HL-60 (cell line): ENCODE data around the gene LPAR6.

Source experiments
- DNase-seq, 2 experiments: peaks; one replicate each; pipeline ENCODE4 v3.0.0-alpha.2; 2010 to 2020; ENCODE audit warnings: low read depth in 1 of 2, low spot score in 1 of 2
- H3K27ac ChIP-seq: fragments of 250-450 bp; sonication (Bioruptor Pico); replicated peaks from 2 replicates; pipeline ENCODE4 v1.5.1; 2020; ENCODE audit warnings: mild to moderate bottlenecking, moderate library complexity
- H3K27me3 ChIP-seq: fragments of 250-450 bp; sonication (Bioruptor Pico); 2 replicates; pipeline ENCODE4 v1.5.1; 2021; ENCODE audit warnings: mild to moderate bottlenecking, moderate library complexity; ENCODE audit not compliant: insufficient read depth, poor library complexity, severe bottlenecking
- H3K4me3 ChIP-seq: replicated peaks from 2 replicates; pipeline ENCODE4 v1.5.1; 2011; ENCODE audit warnings: mild to moderate bottlenecking, control low read depth, low read length; ENCODE audit not compliant: insufficient read depth
- GABPA ChIP-seq: IDR thresholded peaks from 2 replicates; pipeline ENCODE4 v1.6.1; 2012; ENCODE audit warnings: low read depth
- POLR2AphosphoS5 ChIP-seq: IDR thresholded peaks from 2 replicates; pipeline ENCODE4 v1.6.1; 2012; ENCODE audit warnings: low read depth
- REST ChIP-seq: IDR thresholded peaks from 2 replicates; pipeline ENCODE4 v1.6.1; 2012; ENCODE audit warnings: low read depth; ENCODE audit not compliant: insufficient replicate concordance
- SPI1 ChIP-seq: IDR thresholded peaks from 2 replicates; pipeline ENCODE4 v1.6.1; 2012; ENCODE audit warnings: low read depth, mild to moderate bottlenecking, borderline replicate concordance
- TF ChIP-seq, protein P1 (sequence below): IDR thresholded peaks from one replicate; pipeline ENCODE4 v1.5.1; 2011; ENCODE audit warnings: low read length, control low read depth, inconsistent platforms; ENCODE audit not compliant: insufficient read depth

The LPAR6 gene

GRCh38 chr13:48398450-48399095 is 14.3 kb downstream of the LPAR6 start:
- no peak overlapping the region for H3K27ac ChIP-seq
- DNase-seq = no peak
- TF ChIP-seq SPI1 (no peak), REST (no peak), GABPA (no peak), POLR2AphosphoS5 (no peak)
- TF ChIP-seq, protein P1, sequence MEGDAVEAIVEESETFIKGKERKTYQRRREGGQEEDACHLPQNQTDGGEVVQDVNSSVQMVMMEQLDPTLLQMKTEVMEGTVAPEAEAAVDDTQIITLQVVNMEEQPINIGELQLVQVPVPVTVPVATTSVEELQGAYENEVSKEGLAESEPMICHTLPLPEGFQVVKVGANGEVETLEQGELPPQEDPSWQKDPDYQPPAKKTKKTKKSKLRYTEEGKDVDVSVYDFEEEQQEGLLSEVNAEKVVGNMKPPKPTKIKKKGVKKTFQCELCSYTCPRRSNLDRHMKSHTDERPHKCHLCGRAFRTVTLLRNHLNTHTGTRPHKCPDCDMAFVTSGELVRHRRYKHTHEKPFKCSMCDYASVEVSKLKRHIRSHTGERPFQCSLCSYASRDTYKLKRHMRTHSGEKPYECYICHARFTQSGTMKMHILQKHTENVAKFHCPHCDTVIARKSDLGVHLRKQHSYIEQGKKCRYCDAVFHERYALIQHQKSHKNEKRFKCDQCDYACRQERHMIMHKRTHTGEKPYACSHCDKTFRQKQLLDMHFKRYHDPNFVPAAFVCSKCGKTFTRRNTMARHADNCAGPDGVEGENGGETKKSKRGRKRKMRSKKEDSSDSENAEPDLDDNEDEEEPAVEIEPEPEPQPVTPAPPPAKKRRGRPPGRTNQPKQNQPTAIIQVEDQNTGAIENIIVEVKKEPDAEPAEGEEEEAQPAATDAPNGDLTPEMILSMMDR = no peak
- H3K4me3 ChIP-seq = no peak overlapping the region
- H3K27me3 ChIP-seq = no peaks in the 10 kb centered on the region

- Histone ChIP-seq H3K27me3 (no peaks in the 10 kb centered on the region), H3K27ac (no peak overlapping the region), H3K4me3 (no peak overlapping the region)
- TF ChIP-seq GABPA (no peak), POLR2AphosphoS5 (no peak), REST (no peak), SPI1 (no peak)
- TF ChIP-seq, protein P1 = no peak
- no peak for DNase-seq
These were observed 15.2 kb downstream of the LPAR6 start for GRCh38 chr13:48397744-48398143.

DNA sequence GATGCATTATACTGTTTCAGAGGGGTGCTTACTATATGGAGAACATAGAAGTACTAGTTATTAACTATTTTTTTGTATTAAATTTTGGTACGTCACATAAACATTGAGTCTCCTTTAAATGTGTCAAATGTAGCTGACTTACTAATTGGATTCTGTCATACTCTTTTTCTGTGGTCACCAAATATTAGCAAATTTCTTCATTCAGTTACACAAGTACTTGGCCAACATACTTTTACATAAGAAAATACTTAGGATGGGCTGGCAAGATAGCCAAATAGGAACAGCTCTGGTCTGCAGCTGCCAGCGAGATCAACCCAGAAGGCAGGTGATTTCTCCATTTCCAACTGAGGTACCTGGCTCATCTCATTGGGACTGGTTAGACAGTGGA is 19.2 kb downstream of the LPAR6 start:
- Histone ChIP-seq H3K27me3 (no peaks in the 10 kb centered on the region), H3K27ac (no peak overlapping the region), H3K4me3 (no peak overlapping the region)
- peak in 1 of 2 experiments; percentile 27 for DNase-seq
- TF ChIP-seq REST (no peak), SPI1 (no peak), POLR2AphosphoS5 (no peak), GABPA (no peak)
- TF ChIP-seq, protein P1 = no peak
